Measurements from ENCODE around the gene MLC1. TPM values are rescaled to one million over a fixed set of nuclear protein-coding genes. Genes with fewer than 3 reads are reported as not detected.

The MLC1 gene
- not detected for total RNA-seq
- not detected for polyA plus RNA-seq
- long read RNA-seq, donor 1 = 0 reads
- long read RNA-seq, donor 2 = 0 reads
- long read RNA-seq, donor 3 = 0 reads
- long read RNA-seq, donor 4 = 0 reads
- long read RNA-seq, donor 5 = 0 reads
- long read RNA-seq, donor 6 = 0 reads
- long read RNA-seq, donor 7 = 0 reads
- long read RNA-seq, donor 8 = 0 reads
- long read RNA-seq, donor 9 = 0 reads
- long read RNA-seq, donor 10 = 0 reads

GRCh38 chr22:50085211-50085972 is at the start of gene MLC1:
TSS of gene MLC1 (minus strand) at chr22:50085426. CDS start at chr22:50084902, 524 bp downstream.
- Histone ChIP-seq H3K27me3 (peaks cover 0 to 75% (median 41%) of the 10 kb centered on the region in 3 donors), H3K4me1 (peaks cover 0 to 4% (median 2%) of the 10 kb centered on the region in 4 donors), H3K27ac (no peak within 1 kb of the TSS), H3K9me3 (peaks cover 0 to 11% (median 10%) of the 10 kb centered on the region in 4 donors), H3K36me3 (no peaks in the 10 kb centered on the region), H3K4me3 (no peak within 1 kb of the TSS)
- WGBS, 5 donors = 42 to 47% (median 44%) methylated on average over 29 of the region's 29 CpGs
- no peak for DNase-seq
- intact Hi-C loops (cut with DNase I; ENCODE audit: low total_unique reads) = no loop called here
- TF ChIP-seq POLR2A (IDR thresholded peaks at IDR 0.05) = no peak
- no peak for TF ChIP-seq POLR2AphosphoS5 (IDR thresholded peaks at IDR 0.05)
- TF ChIP-seq EP300 (IDR thresholded peaks at IDR 0.05) = no peak

DNA sequence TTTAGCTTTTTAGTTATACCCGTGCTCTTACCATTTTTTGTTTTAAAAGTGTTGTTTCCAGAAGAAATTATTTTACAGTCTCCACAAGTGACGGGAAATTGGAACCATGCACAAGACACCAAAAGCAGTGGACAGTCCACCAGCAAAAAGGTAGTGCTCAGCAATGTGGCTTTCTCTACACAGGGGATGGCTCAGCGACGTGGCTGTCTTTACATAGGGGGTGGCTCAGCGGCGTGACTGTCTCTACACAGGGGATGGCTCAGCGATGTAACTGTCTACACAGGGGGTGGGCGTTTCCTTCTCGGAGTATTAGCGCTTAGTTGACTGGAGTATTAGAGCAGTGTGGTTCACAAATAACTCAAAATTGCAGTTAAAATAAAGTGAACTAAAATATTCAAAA is 49.3 kb upstream of the MLC1 start:
- Histone ChIP-seq H3K27ac (no peak overlapping the region), H3K4me1 (no peaks in the 10 kb centered on the region), H3K9me3 (peaks cover 0 to 5% (median 0%) of the 10 kb centered on the region in 4 donors), H3K4me3 (no peak overlapping the region), H3K27me3 (peaks cover 0 to 5% (median 0%) of the 10 kb centered on the region in 3 donors), H3K36me3 (no peaks in the 10 kb centered on the region)
- TF ChIP-seq CTCF (IDR thresholded peaks at IDR 0.05) (no peak), POLR2AphosphoS5 (IDR thresholded peaks at IDR 0.05) (no peak), EP300 (IDR thresholded peaks at IDR 0.05) (no peak), POLR2A (IDR thresholded peaks at IDR 0.05) (no peak)
- intact Hi-C loops (cut with DNase I; ENCODE audit: low total_unique reads) = no loop called here
- no peak for DNase-seq
- 74 to 79% (median 76%) methylated on average over 10 of the region's 10 CpGs for WGBS, 5 donors

DNA sequence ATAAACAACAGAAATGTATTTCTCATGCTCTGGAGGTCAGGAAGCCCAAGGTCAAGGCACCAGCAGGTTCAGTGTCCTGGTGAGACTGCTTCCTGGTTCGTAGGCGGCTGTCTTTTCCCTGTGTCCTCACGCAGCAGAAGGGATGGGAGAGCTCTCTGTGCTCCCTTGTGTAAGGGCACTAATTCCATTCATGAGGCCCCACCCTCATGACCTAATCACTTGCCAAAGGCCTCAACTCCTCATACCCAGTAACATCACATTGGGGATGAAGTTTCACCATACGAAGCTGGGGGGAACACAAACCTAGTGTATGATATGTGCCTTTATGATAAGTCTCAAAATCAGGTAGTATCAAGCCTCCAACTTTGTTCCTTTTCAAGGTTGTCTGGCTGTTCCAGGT is 46.7 kb upstream of the MLC1 start:
- Histone ChIP-seq H3K36me3 (no peaks in the 10 kb centered on the region), H3K4me1 (no peaks in the 10 kb centered on the region), H3K4me3 (no peak overlapping the region), H3K27ac (no peak overlapping the region), H3K27me3 (peaks cover 0 to 5% (median 0%) of the 10 kb centered on the region in 3 donors), H3K9me3 (peaks cover 0 to 5% (median 0%) of the 10 kb centered on the region in 4 donors)
- DNase-seq = no peak
- intact Hi-C loops (cut with DNase I; ENCODE audit: low total_unique reads) = no loop called here
- WGBS, 5 donors = 77 to 96% (median 88%) methylated on average over 4 of the region's 4 CpGs
- TF ChIP-seq CTCF (IDR thresholded peaks at IDR 0.05) (no peak), POLR2AphosphoS5 (IDR thresholded peaks at IDR 0.05) (no peak), EP300 (IDR thresholded peaks at IDR 0.05) (no peak)

DNA sequence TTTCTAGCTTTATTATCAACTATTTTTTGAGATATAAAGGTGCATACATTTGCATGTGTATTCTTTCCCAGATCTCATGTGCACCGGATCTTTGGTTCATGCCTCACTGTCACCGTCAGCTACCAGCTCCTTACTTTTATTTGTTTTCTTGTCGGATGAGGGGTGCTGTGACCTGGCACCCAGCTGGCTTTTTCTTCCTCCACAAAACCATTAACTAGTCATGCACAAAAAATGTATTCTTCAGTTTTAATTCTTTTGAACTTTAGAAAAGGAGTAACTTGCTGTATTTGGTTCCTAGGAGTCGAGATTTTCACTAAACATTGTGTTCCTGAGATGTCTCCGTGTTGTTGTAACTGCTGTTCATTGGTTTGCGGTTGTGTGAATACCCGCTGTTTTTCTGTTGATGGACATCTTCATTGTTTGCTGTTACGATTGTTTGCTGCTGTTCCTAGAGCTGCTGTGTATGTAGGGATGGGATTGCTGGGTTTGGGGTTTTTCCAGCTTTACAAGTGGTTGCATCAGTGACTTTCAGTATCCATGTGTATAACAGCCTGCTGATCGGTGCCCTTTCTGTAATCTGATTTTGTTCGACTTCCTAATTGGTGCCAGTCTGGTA is 44.0 kb upstream of the MLC1 start:
- no peak for TF ChIP-seq POLR2A (IDR thresholded peaks at IDR 0.05)
- no peak for TF ChIP-seq CTCF (IDR thresholded peaks at IDR 0.05)
- TF ChIP-seq EP300 (IDR thresholded peaks at IDR 0.05) = no peak
- TF ChIP-seq POLR2AphosphoS5 (IDR thresholded peaks at IDR 0.05) = no peak
- WGBS, 5 donors = 66 to 77% (median 69%) methylated on average over 10 of the region's 10 CpGs
- no peak for DNase-seq
- Histone ChIP-seq H3K27me3 (peaks cover 0 to 5% (median 0%) of the 10 kb centered on the region in 3 donors), H3K27ac (no peak overlapping the region), H3K9me3 (peaks cover 0 to 5% (median 0%) of the 10 kb centered on the region in 4 donors), H3K4me1 (no peaks in the 10 kb centered on the region), H3K36me3 (no peaks in the 10 kb centered on the region), H3K4me3 (no peak overlapping the region)
- intact Hi-C loops (cut with DNase I; ENCODE audit: low total_unique reads) = no loop called here

Data from stomach (tissue), 19 donors.